ENCODE measurements around the gene ENTPD2. TPM values are rescaled to one million over a fixed set of nuclear protein-coding genes. Genes with fewer than 3 reads are reported as not detected.

Gene ENTPD2
- total RNA-seq, 1 experiment from 2014 or later = 32.5 TPM

DNA sequence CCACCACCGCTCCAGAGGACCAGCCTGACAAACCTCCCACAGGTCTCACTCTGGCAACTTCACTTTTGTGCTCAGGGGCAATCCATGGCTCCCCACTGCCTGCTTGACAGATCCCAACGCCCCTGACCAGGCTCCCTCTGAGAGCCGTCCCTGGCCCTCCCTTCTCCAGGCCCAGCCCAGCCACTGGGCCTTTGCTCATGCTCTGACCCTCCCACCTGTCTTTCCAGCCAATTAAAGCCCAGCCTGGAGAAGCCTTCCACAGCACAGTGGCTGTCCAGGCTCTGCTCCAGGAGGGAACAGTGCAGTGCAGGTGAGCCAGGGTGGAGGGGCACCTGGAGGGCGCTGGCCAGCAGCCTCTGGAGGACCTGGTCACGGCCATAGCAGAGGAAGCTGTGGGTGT lies 3.3 kb downstream of the ENTPD2 start:
- peaks cover 14 to 34% of the 10 kb centered on the region in 2 experiments for H3K4me1 ChIP-seq (ENCODE audit: control insufficient read depth in 1 of 2, insufficient read depth in 2 of 2, low read length in 2 of 2)
- no peaks in the 10 kb centered on the region for H3K9me3 ChIP-seq (ENCODE audit: control insufficient read depth in 1 of 2, insufficient read depth in 1 of 2, low read depth in 1 of 2, low read length in 2 of 2)
- H3K4me2 ChIP-seq (ENCODE audit: low read length) = no peak overlapping the region
- ATAC-seq (no peak), DNase-seq (ENCODE audit: low read depth, low spot score) (no peak)
- no peak overlapping the region for H3K27ac ChIP-seq (ENCODE audit: low read depth, low read length)
- H3K36me3 ChIP-seq (ENCODE audit: control insufficient read depth in 1 of 2, insufficient read depth in 2 of 2, low read length in 2 of 2) = no peaks in the 10 kb centered on the region
- no peaks in the 10 kb centered on the region for H3K79me2 ChIP-seq (ENCODE audit: insufficient read depth, low read length)
- no peaks in the 10 kb centered on the region for H3K27me3 ChIP-seq (ENCODE audit: insufficient read depth, low read length)
- H3K9ac ChIP-seq (ENCODE audit: low read length) = no peak overlapping the region
- BruUV-seq (replicated peaks) = no TSS peak
- no peak overlapping the region for H3K4me3 ChIP-seq (replicated peaks in 1 of 2; ENCODE audit: low read depth in 1 of 2, low read length in 2 of 2)
- no peaks in the 10 kb centered on the region for H4K20me1 ChIP-seq (ENCODE audit: insufficient read depth)
- CTCF ChIA-PET = no interaction called here
- no peak overlapping the region for H2AFZ ChIP-seq (ENCODE audit: low read depth, low read length, poor library complexity, severe bottlenecking)
- intact Hi-C loops (cut with micrococcal nuclease) = loop anchor here (1.0 kb wide), 1 partner anchor 14 kb away; no protein-coding TSS in a partner anchor
- RAD21 ChIA-PET (ENCODE audit: low non-redundant PET in 1 of 2, low total read pairs in 2 of 2, uncharacterized antibody in 2 of 2, unreplicated experiment in 2 of 2) = no interaction called here
- POLR2A ChIA-PET = no interaction called here
- TF ChIP-seq, protein P1, sequence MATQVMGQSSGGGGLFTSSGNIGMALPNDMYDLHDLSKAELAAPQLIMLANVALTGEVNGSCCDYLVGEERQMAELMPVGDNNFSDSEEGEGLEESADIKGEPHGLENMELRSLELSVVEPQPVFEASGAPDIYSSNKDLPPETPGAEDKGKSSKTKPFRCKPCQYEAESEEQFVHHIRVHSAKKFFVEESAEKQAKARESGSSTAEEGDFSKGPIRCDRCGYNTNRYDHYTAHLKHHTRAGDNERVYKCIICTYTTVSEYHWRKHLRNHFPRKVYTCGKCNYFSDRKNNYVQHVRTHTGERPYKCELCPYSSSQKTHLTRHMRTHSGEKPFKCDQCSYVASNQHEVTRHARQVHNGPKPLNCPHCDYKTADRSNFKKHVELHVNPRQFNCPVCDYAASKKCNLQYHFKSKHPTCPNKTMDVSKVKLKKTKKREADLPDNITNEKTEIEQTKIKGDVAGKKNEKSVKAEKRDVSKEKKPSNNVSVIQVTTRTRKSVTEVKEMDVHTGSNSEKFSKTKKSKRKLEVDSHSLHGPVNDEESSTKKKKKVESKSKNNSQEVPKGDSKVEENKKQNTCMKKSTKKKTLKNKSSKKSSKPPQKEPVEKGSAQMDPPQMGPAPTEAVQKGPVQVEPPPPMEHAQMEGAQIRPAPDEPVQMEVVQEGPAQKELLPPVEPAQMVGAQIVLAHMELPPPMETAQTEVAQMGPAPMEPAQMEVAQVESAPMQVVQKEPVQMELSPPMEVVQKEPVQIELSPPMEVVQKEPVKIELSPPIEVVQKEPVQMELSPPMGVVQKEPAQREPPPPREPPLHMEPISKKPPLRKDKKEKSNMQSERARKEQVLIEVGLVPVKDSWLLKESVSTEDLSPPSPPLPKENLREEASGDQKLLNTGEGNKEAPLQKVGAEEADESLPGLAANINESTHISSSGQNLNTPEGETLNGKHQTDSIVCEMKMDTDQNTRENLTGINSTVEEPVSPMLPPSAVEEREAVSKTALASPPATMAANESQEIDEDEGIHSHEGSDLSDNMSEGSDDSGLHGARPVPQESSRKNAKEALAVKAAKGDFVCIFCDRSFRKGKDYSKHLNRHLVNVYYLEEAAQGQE (IDR thresholded peaks at IDR 0.05; ENCODE audit: low read depth) = no peak
- TF ChIP-seq CBX3 (IDR thresholded peaks at IDR 0.05; ENCODE audit: low read depth) (no peak), ZNF274 (IDR thresholded peaks at IDR 0.05; ENCODE audit: low read depth, low read length) (no peak), ZFX (IDR thresholded peaks at IDR 0.05) (no peak), ELF1 (IDR thresholded peaks at IDR 0.05; ENCODE audit: borderline replicate concordance, low read depth) (no peak), SIN3A (IDR thresholded peaks at IDR 0.05; ENCODE audit: low read depth) (no peak), TCF7L2 (IDR thresholded peaks at IDR 0.05; ENCODE audit: borderline replicate concordance, extremely low read depth, insufficient read depth, insufficient read length) (no peak), EZH2 (IDR thresholded peaks at IDR 0.05) (no peak), YY1 (IDR thresholded peaks at IDR 0.05; ENCODE audit: extremely low read depth, insufficient replicate concordance, low read depth, low read length) (no peak), POLR2AphosphoS5 (IDR thresholded peaks at IDR 0.05; ENCODE audit: low read depth, low read length) (no peak), RAD21 (IDR thresholded peaks at IDR 0.05; ENCODE audit: low read depth) (no peak), EGR1 (IDR thresholded peaks at IDR 0.05; ENCODE audit: low read depth) (no peak)
- TF ChIP-seq, protein P2, sequence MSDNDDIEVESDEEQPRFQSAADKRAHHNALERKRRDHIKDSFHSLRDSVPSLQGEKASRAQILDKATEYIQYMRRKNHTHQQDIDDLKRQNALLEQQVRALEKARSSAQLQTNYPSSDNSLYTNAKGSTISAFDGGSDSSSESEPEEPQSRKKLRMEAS (IDR thresholded peaks at IDR 0.05) = no peak
- TF ChIP-seq, protein P3, sequence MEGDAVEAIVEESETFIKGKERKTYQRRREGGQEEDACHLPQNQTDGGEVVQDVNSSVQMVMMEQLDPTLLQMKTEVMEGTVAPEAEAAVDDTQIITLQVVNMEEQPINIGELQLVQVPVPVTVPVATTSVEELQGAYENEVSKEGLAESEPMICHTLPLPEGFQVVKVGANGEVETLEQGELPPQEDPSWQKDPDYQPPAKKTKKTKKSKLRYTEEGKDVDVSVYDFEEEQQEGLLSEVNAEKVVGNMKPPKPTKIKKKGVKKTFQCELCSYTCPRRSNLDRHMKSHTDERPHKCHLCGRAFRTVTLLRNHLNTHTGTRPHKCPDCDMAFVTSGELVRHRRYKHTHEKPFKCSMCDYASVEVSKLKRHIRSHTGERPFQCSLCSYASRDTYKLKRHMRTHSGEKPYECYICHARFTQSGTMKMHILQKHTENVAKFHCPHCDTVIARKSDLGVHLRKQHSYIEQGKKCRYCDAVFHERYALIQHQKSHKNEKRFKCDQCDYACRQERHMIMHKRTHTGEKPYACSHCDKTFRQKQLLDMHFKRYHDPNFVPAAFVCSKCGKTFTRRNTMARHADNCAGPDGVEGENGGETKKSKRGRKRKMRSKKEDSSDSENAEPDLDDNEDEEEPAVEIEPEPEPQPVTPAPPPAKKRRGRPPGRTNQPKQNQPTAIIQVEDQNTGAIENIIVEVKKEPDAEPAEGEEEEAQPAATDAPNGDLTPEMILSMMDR (IDR thresholded peaks at IDR 0.05 in 2 of 3, conservative IDR thresholded peaks at IDR 0.05 in 1 of 3; ENCODE audit: borderline replicate concordance in 1 of 3, insufficient read depth in 1 of 3, low read depth in 2 of 3, low read length in 2 of 3) = no peak
- TF ChIP-seq, protein P4, sequence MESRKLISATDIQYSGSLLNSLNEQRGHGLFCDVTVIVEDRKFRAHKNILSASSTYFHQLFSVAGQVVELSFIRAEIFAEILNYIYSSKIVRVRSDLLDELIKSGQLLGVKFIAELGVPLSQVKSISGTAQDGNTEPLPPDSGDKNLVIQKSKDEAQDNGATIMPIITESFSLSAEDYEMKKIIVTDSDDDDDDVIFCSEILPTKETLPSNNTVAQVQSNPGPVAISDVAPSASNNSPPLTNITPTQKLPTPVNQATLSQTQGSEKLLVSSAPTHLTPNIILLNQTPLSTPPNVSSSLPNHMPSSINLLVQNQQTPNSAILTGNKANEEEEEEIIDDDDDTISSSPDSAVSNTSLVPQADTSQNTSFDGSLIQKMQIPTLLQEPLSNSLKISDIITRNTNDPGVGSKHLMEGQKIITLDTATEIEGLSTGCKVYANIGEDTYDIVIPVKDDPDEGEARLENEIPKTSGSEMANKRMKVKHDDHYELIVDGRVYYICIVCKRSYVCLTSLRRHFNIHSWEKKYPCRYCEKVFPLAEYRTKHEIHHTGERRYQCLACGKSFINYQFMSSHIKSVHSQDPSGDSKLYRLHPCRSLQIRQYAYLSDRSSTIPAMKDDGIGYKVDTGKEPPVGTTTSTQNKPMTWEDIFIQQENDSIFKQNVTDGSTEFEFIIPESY (IDR thresholded peaks at IDR 0.05; ENCODE audit: extremely low read depth, insufficient replicate concordance, low read length) = no peak
- no peaks in the 10 kb centered on the region for H3K9me2 ChIP-seq (ENCODE audit: insufficient read depth)

All from HCT116 (cell line).